SH-SY5Y (cell line): ENCODE results near the gene RIT2.

Experiments used
- GATA2 ChIP-seq: IDR thresholded peaks from 2 replicates; pipeline ENCODE4 v1.6.1; 2011; ENCODE audit warnings: mild to moderate bottlenecking, low read depth, low read length
- GATA3 ChIP-seq: IDR thresholded peaks from 2 replicates; pipeline ENCODE4 v1.6.1; 2011; ENCODE audit warnings: low read depth, mild to moderate bottlenecking, low read length, moderate library complexity

Gene RIT2

DNA sequence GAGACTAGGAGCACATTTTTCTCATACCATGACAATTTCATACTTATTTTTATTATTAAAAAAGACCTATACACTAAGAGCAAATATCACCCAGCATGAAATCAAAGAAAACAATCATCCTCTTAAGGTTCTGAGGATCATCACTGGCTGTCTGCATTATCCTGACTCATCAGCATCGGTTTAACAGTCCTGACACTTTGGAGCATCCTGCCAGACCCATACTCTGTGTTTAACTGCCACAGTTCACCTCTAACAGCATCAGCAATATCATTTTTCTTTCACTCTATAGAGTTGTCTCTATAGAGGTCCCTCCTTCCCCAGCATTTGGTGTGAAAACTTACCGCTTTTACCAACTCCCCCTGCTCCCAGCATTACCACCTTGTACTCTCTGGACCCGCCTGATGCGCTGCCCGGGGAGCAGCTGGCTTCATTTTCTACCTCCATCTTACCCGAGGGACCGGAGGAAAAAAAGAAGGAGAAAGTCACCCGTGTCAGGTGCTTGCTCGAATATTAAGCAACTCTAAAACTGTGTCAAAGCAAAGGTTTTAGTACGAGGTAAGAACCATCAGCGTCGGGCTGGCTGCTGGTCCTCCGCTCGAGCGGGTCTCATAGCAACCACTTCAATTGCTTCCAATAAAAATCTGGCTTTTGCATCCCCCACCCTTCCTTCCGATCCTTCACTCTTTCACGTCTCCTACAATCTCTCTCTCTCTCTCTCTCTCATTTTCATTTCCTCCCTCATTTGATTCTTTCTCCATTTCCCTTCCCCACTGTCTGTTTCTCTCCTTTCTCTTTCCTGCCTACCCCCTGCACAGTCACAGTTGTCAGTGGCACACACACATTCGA, at the start of gene RIT2:
RIT2 (minus strand) TSS at position 610 of the 846 bp plus-strand sequence.
- no peak for TF ChIP-seq GATA2
- TF ChIP-seq GATA3: no peak

DNA sequence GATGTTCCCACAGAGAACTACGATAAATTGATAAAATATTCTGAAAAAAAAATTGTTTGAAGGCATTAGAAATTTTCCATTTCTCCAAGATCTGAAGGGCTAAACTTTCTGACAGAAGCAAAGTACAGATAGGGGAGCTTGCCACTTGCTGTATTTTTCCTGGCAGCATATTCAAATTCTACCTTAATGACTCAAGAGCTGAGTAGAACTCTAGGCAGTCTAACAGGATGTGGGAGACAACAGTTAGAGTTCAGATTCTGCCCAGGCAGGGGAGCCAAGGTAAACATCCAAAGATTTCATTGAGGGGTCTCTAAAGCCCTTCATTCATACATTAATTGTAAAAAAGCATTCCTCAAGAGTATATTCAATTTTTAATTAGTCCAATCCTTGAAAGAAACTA, 46.0 kb upstream of the RIT2 start:
- no peak for TF ChIP-seq GATA2
- TF ChIP-seq GATA3: no peak

DNA sequence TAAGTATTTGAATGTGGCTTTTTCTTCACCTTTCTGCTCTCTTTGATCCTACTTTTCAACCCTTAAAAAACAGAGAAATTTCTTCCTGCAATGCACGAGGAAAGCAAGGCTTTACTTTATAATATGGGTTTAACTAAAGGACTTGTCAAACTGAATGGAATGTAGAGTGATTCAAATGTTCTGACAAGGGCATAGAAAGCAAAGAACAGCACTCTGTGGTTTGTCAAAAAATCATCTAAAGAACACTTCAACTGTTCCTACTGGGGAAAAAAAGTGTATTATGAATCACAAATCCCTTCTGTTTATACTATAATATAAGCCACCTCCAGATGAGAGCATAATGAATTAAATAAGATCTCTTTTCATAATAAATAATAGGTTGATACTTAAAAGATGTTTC, 45.0 kb upstream of the RIT2 start:
- TF ChIP-seq GATA2: no peak
- no peak for TF ChIP-seq GATA3

DNA sequence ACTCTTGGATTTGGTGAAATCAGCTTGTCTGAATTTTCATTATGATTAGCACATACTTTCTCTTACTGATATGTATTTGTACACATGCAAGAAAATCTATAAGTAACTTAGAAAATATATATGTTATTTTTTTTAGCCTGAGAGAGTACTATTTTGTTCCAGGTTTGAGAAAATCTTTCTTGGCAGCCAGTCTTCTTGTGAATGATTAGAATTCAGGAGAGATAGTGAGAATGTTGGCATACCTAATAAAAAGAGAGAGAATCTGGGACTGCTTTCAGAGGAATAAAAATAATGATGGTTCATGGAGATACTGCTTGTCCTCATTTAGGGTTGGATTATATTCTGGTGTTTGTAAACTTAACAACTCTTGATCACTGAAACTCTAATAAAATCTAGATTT, 44.4 kb upstream of the RIT2 start:
- TF ChIP-seq GATA3 (no peak), GATA2 (no peak)

DNA sequence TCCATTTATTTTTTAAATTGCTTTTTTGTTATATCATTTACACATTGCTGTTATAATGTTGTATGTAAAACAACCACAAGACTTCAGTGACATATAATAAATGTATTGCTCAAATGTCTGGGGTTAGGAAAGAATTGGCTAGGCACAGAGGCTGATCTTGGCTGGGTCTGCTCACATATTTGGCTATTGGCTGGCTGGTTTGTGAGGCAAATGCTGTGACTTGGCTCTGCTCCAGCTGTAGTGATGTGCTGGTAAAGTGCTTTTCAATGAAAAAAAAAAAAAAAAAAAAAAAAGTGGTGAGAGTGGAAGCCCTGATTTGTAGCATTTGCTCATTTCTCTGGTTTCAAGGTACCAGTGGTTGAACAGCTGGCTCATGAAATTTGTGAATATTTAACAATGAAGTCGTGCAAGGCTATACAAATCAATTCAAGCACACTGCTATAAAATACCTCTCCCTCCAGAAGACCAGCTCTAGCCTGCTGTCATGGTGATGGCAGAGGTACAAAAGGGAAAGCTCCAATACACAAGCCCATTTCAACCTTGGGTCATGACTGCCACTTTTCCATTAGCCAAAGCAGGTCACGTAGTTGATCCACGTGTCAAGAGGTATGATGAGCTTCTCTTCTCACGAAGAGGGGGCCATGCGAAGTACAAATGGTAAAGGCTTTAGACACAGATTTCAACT, 43.7 kb upstream of the RIT2 start:
- TF ChIP-seq GATA3 (no peak), GATA2 (no peak)

DNA sequence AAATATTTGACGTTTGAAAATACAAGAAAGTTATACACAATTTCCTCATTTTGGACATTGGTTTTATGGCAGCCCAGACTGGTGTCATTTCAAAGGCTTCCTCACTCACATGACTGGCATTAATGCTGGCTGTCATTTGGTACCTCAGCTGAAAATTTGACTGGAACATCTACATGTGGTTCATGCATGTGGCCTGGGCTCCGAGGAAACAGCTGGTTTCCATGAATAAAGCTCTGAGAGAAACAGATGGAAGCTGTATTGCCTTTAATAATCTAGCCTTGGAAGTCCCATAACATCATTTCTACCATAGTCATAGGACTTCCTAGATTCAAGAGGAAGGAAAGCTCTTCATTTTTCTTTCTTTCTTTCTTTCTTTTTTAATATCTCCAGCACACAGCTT, 42.9 kb upstream of the RIT2 start:
- TF ChIP-seq GATA2: no peak
- TF ChIP-seq GATA3: no peak

DNA sequence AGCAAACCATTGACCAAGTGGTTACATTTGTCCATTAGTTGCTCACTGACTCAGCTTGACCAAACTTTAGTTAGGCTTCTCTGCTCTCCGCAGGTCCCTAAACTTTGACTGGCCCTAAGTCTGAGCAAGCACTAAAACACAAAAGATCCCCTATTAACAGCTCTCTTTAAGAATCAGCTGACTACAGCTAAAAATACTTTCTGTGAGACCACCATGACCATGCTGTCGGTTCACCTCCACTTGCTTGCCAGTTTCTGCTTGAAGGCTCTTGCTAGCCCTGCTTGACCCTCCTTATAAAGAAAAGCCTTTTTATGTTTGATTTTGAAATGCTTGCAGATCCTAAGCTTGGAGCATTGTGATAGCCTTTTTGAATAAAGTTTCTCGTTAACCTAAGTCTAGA, 40.4 kb upstream of the RIT2 start:
- TF ChIP-seq GATA3: no peak
- TF ChIP-seq GATA2: no peak

DNA sequence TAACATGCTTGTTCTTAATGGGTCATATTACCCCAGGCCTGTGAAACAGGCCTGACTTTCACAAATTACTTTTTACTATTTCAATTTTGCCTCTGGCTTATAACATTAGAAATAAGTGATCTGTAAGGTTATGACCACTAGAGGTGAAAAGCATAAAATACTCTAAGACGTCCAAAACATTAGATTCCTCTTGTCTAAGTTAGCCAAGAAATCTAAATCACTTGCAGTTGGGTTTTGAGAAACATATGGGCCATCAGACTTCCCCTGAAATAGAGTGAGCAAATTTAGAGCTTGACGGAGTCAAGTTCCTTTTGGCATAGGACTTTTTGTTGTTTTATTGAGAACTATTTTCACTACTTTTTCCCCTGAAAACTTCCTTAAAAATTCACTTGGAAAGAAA, 32.7 kb upstream of the RIT2 start:
- TF ChIP-seq GATA2 (no peak), GATA3 (no peak)

DNA sequence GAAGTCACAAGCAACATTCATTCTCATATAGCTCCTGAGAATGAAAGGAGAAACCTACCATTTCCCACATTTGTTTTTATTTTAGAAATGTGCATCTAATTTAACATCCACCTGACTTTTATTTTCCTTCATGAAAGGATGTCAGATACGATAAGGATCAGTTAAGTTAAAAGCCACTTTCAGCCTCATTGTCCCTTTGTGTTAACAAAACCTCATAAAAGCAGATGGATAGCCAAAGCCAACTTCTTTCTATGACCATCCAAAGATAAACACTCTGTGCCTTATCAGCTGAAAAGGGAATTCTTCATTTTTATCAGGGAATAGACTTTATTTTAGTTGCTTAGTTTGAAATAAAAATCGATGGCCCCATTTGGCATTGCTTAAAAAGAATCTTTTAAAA, 25.7 kb upstream of the RIT2 start:
- TF ChIP-seq GATA3: no peak
- TF ChIP-seq GATA2: no peak

DNA sequence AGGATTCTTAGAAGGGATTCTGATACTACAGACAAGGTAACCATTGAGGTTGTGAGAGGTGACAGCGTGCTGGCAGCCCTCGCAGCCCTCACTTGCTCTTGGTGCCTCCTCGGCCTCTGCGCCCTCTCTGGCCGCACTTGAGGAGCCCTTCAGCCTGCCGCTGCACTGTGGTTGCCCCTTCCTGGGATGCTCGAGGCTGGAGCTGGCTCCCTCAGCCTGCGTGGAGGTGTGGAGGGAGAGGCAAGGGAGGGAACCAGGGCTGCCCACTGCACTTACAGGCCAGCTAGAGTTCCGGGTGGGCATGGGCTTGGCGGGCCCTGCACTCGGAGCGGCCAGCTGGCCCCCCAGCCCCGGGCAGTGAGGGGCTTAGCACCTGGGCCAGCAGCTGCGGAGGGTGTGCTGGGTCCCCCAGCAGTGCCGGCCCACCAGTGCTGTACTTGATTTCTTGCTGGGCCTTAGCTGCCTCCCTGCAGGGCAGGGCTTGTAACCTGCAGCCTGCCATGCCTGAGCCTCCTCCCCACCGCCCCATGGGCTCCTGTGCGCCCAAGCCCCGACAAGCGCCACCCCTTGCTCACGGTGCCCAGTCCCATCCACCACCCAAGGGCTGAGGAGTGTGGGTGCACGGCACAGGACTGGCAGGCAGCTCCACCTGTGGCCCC, 23.9 kb upstream of the RIT2 start:
- TF ChIP-seq GATA3: no peak
- no peak for TF ChIP-seq GATA2

DNA sequence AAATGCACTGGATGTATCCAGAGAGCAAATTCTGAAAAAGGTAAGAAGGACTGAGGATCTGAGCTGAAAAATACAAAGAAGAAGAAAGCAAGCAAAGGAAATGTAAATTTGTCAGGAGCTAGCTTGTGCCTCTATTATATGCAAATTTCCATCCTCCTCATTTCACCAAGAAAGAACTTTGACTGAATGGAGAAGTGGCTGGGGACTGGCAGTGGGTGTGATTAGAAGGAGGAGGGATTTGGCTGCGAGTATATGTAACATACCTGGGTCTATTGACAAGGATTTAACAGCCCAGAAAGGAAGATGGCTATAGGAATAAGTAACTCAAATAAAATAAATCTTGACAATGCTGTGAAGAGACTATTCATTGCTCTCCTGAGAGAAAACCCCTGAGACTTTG, 19.4 kb upstream of the RIT2 start:
- no peak for TF ChIP-seq GATA3
- no peak for TF ChIP-seq GATA2

DNA sequence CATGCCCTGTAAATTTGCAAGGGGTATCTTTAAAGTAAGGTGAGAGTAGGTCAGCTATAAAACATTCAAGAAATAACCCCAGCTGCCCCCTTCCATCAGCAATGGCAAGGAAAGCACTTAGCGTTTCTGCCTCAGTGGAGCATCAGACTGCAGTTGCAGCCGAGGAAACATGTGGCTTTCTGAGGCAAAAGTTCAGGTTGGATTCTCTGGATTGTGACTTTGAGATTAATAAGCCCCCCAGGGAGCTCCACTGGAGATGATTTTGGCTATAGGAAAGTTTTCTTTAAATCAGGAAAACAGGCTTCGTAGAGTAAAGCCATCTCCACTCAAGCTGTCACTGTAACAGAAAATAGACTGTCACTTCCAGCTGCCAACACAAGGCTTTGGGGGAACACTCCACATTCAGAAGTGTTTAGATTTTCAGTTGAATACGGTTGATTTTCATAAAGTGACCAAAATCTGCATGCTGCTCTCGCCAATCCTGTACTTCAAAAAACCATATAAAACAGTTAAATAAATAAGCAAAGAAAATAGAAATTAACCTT, 15.3 kb upstream of the RIT2 start:
- TF ChIP-seq GATA2 (no peak), GATA3 (no peak)

DNA sequence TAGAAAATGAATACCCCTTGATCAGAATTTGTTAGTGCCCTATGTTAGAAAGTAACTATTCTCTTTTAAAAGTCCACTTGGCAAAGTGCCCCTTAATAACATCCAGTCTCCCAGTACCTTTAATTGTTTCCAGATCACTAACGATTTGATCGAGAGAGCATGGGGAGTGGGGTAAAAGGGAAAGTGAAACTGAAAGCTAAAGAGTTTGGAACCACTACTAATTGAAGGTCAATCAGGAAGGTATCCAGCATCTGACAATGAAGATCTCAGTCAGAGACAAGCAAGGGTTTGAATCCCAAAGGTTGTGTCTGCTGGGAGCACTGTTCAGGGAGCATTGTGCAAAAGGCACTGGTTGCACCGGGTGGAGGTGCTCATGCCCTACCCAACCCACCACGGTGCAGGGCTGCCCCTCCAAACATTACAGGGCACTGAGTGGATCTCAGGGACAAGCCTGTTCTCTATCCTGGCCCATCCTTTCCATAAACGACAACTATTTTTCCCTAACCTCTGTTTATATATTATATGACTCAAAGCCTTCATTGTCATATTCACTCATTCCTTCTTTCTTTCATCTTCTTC, 14.6 kb upstream of the RIT2 start:
- no peak for TF ChIP-seq GATA2
- TF ChIP-seq GATA3: no peak

DNA sequence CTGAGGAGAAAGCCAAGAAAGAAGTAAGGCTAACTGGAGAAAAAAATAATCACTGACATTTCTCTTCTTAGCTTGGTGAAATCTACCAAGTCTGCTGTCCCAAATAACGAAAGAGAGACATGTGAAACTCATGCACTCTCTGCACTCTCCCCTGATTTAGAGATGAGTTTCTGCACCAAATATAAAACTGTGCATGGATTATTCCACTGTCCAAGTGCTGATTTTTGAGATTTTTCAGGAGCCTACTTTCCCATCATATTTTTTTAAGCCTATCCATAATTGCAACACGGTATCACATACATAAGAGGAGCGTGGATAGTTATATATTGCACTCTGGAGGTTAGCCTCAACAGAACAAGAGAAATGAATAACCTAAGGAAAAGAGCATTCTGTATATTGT, 10.0 kb upstream of the RIT2 start:
- TF ChIP-seq GATA2 (no peak), GATA3 (no peak)
